ENCODE measurements around the gene RGS19. TPM values are rescaled to one million over a fixed set of nuclear protein-coding genes. Genes with fewer than 3 reads are reported as not detected.

RGS19 gene
- total RNA-seq, 3 donors from 2014 or later: 14.7 to 22.2 (median 16.4) TPM

- intact Hi-C loops (cut with DNase I; ENCODE audit: low total_unique reads): no loop called here
- peaks cover 0 to 3% of the 10 kb centered on the region in 2 donors for H3K27me3 ChIP-seq
Measured at GRCh38 chr20:64113796-64114355, 34.6 kb upstream of the RGS19 start.

GRCh38 chr20:64113444-64113775 lies 34.1 kb upstream of the RGS19 start:
- no peak for TF ChIP-seq POLR2A (IDR thresholded peaks at IDR 0.05)
- no peak for TF ChIP-seq POLR2AphosphoS5 (IDR thresholded peaks at IDR 0.05)
- TF ChIP-seq CTCF (IDR thresholded peaks at IDR 0.05): no peak
- no peak overlapping the region for H3K27ac ChIP-seq
- no peak overlapping the region for H3K4me3 ChIP-seq
- no peaks in the 10 kb centered on the region for H3K36me3 ChIP-seq
- intact Hi-C loops (cut with DNase I; ENCODE audit: low total_unique reads): no loop called here
- H3K4me1 ChIP-seq: no peaks in the 10 kb centered on the region
- peak in 1 of 2 donors; percentile 15 for DNase-seq (ENCODE audit: low spot score in 2 of 2)
- H3K9me3 ChIP-seq: no peaks in the 10 kb centered on the region
- peaks cover 0 to 3% of the 10 kb centered on the region in 2 donors for H3K27me3 ChIP-seq

More at GRCh38 chr20:64113796-64114355, 34.6 kb upstream of the RGS19 start:
- H3K4me3 ChIP-seq: no peak overlapping the region
- no peaks in the 10 kb centered on the region for H3K9me3 ChIP-seq
- TF ChIP-seq CTCF (IDR thresholded peaks at IDR 0.05) (no peak), POLR2AphosphoS5 (IDR thresholded peaks at IDR 0.05) (no peak), POLR2A (IDR thresholded peaks at IDR 0.05) (no peak)
- no peaks in the 10 kb centered on the region for H3K4me1 ChIP-seq
- no peak overlapping the region for H3K27ac ChIP-seq
- no peaks in the 10 kb centered on the region for H3K36me3 ChIP-seq
- DNase-seq (ENCODE audit: low spot score in 2 of 2): no peak

GRCh38 chr20:64112691-64113443 lies 33.5 kb upstream of the RGS19 start:
- Histone ChIP-seq H3K4me3 (no peak overlapping the region), H3K27ac (no peak overlapping the region), H3K36me3 (no peaks in the 10 kb centered on the region), H3K27me3 (peaks cover 0 to 3% of the 10 kb centered on the region in 2 donors), H3K4me1 (no peaks in the 10 kb centered on the region), H3K9me3 (no peaks in the 10 kb centered on the region)
- DNase-seq (ENCODE audit: low spot score in 2 of 2): peak in 1 of 2 donors; percentile 17
- TF ChIP-seq POLR2AphosphoS5 (IDR thresholded peaks at IDR 0.05) (no peak), POLR2A (IDR thresholded peaks at IDR 0.05) (no peak), CTCF (IDR thresholded peaks at IDR 0.05) (no peak)
- intact Hi-C loops (cut with DNase I; ENCODE audit: low total_unique reads): no loop called here

- Histone ChIP-seq H3K27me3 (peaks cover 0 to 3% of the 10 kb centered on the region in 2 donors), H3K4me3 (no peak overlapping the region), H3K36me3 (no peaks in the 10 kb centered on the region), H3K9me3 (no peaks in the 10 kb centered on the region), H3K4me1 (no peaks in the 10 kb centered on the region), H3K27ac (no peak overlapping the region)
- peak; percentile 8 to 47 for DNase-seq (ENCODE audit: low spot score in 2 of 2)
- intact Hi-C loops (cut with DNase I; ENCODE audit: low total_unique reads): no loop called here
- no peak for TF ChIP-seq CTCF (IDR thresholded peaks at IDR 0.05)
- no peak for TF ChIP-seq POLR2A (IDR thresholded peaks at IDR 0.05)
- TF ChIP-seq POLR2AphosphoS5 (IDR thresholded peaks at IDR 0.05): no peak
Measured at GRCh38 chr20:64111841-64112641, 32.7 kb upstream of the RGS19 start.
